Neutrophil (primary cell): ENCODE data around the gene MINAR1.

Experiments
- H3K27ac ChIP-seq: fragments of 200-600 bp; sonication (generic); 2 replicates; pipeline ENCODE4 v1.5.1; 2016; ENCODE audit warnings: mild to moderate bottlenecking, moderate library complexity
- H3K27me3 ChIP-seq: fragments of 200-600 bp; sonication (generic); 2 replicates; pipeline ENCODE4 v1.6.0; 2016; ENCODE audit warnings: mild to moderate bottlenecking
- H3K36me3 ChIP-seq: fragments of 200-600 bp; sonication (generic); 2 replicates; pipeline ENCODE4 v1.5.1; 2017
- H3K4me1 ChIP-seq, 2 experiments: fragments of 200-600 bp in 1 of 2; sonication (generic) in 1 of 2; 1 replicate in 1 of 2; 2 replicates in 1 of 2; pipeline versions ENCODE4 v1.5.1 to v1.6.1; 2013 to 2016; ENCODE audit warnings: low read depth in 1 of 2, low read length in 1 of 2, mild to moderate bottlenecking in 1 of 2, moderate library complexity in 1 of 2; ENCODE audit not compliant: control insufficient read depth in 1 of 2, insufficient read depth in 1 of 2
- H3K4me3 ChIP-seq, 2 experiments: fragments of 200-600 bp in 1 of 2; sonication (generic) in 1 of 2; 1 replicate in 1 of 2; 2 replicates in 1 of 2; pipeline ENCODE4 v1.5.1; 2013 to 2016; ENCODE audit warnings: low read depth in 1 of 2, low read length in 1 of 2, mild to moderate bottlenecking in 1 of 2, moderate library complexity in 1 of 2
- H3K9me3 ChIP-seq: fragments of 200-600 bp; sonication (generic); 2 replicates; pipeline ENCODE4 v1.5.1; 2016
- CTCF ChIP-seq: fragments of 200-600 bp; sonication (generic); IDR thresholded peaks from 2 replicates; pipeline ENCODE4 v1.5.1; 2016; ENCODE audit warnings: antibody characterized with exemption

The MINAR1 gene

GRCh38 chr15:79451361-79451999 is 19.3 kb downstream of the MINAR1 start:
- peaks cover 92% of the 10 kb centered on the region for H3K27me3 ChIP-seq
- no peak overlapping the region for H3K4me3 ChIP-seq
- TF ChIP-seq CTCF = no peak
- no peaks in the 10 kb centered on the region for H3K9me3 ChIP-seq
- H3K36me3 ChIP-seq = no peaks in the 10 kb centered on the region
- no peaks in the 10 kb centered on the region for H3K4me1 ChIP-seq
- no peak overlapping the region for H3K27ac ChIP-seq

GRCh38 chr15:79452244-79453051 is 20.3 kb downstream of the MINAR1 start:
- no peak overlapping the region for H3K27ac ChIP-seq
- TF ChIP-seq CTCF = no peak
- peaks cover 82% of the 10 kb centered on the region for H3K27me3 ChIP-seq
- no peaks in the 10 kb centered on the region for H3K9me3 ChIP-seq
- no peaks in the 10 kb centered on the region for H3K4me1 ChIP-seq
- no peaks in the 10 kb centered on the region for H3K36me3 ChIP-seq
- H3K4me3 ChIP-seq = no peak overlapping the region

DNA sequence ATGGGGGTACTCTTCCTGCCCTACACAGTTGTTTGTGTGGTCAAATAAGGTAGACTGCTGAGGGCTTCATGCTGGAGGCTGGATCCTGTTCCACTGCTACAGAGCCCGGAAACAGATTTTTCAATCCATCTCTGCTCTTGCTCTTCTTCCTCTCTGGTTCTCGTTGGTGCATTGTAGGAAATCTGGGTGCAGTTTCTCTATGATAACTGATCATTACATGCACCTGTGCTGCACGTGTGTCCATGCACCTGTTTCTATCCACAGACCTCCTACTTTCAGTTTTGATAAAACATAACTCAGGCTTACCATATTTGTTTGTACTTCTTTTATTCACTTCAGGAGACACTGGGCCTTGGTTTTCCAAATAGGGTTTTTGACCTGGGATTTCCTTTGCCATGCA is 21.3 kb downstream of the MINAR1 start:
- no peak for TF ChIP-seq CTCF
- Histone ChIP-seq H3K4me3 (no peak overlapping the region), H3K9me3 (no peaks in the 10 kb centered on the region), H3K27ac (no peak overlapping the region), H3K4me1 (no peaks in the 10 kb centered on the region), H3K27me3 (peaks cover 72% of the 10 kb centered on the region), H3K36me3 (no peaks in the 10 kb centered on the region)

DNA sequence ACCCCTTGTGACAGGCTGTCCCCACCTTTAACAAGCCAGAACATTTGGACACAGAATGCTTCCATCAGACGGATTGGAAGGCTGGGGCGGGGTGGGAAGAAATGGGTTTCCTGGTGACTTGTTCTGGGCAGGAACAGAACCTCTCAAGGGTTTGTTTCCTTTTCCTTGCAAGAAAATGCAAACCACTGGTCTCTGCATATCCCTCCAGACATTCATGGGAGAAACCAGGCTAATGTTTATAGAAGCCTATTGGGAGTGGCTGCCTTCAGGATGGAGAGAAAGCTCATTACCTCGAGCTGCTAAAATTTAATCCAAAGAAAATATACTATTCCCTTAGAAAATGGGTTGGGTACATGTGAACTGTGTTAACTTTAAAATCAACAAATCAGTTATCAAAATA is 21.9 kb downstream of the MINAR1 start:
- Histone ChIP-seq H3K36me3 (no peaks in the 10 kb centered on the region), H3K27me3 (peaks cover 66% of the 10 kb centered on the region), H3K4me1 (no peaks in the 10 kb centered on the region), H3K4me3 (no peak overlapping the region), H3K27ac (no peak overlapping the region), H3K9me3 (no peaks in the 10 kb centered on the region)
- TF ChIP-seq CTCF = no peak

GRCh38 chr15:79455361-79455760 is 23.2 kb downstream of the MINAR1 start:
- no peaks in the 10 kb centered on the region for H3K36me3 ChIP-seq
- H3K4me1 ChIP-seq = no peaks in the 10 kb centered on the region
- H3K27me3 ChIP-seq = peaks cover 56% of the 10 kb centered on the region
- H3K4me3 ChIP-seq = no peak overlapping the region
- no peaks in the 10 kb centered on the region for H3K9me3 ChIP-seq
- TF ChIP-seq CTCF = no peak
- no peak overlapping the region for H3K27ac ChIP-seq
